ENCODE results near the gene DDX17. TPM values are rescaled to one million over a fixed set of nuclear protein-coding genes. Genes with fewer than 3 reads are reported as not detected.
"Not testable (repeated sequence)": the region's sequence is repeated elsewhere in the genome, so short reads cannot be mapped to it uniquely, and the experiment has no call there.

Gene DDX17
- total RNA-seq, 1 donor from 2014 or later: 215 TPM

GRCh38 chr22:38497869-38498268 is 8.2 kb downstream of the DDX17 start:
- DNase-seq (ENCODE audit: low spot score): no peak
- intact Hi-C loops (cut with DNase I): no loop called here

GRCh38 chr22:38494939-38495338 is 11.2 kb downstream of the DDX17 start:
- no peak for DNase-seq (ENCODE audit: low spot score)
- intact Hi-C loops (cut with DNase I): no loop called here

GRCh38 chr22:38494498-38494897 is 11.6 kb downstream of the DDX17 start:
- intact Hi-C loops (cut with DNase I): no loop called here
- DNase-seq (ENCODE audit: low spot score): no peak

- no peak for DNase-seq (ENCODE audit: low spot score)
- intact Hi-C loops (cut with DNase I): no loop called here
Measured at GRCh38 chr22:38491707-38492348, 14.3 kb downstream of the DDX17 start.

GRCh38 chr22:38490915-38491314 is 15.2 kb downstream of the DDX17 start:
- intact Hi-C loops (cut with DNase I): no loop called here
- DNase-seq (ENCODE audit: low spot score): no peak

GRCh38 chr22:38490475-38490874 is 15.6 kb downstream of the DDX17 start:
- DNase-seq (ENCODE audit: low spot score): no peak
- intact Hi-C loops (cut with DNase I): no loop called here

GRCh38 chr22:38489561-38490145 is 16.5 kb downstream of the DDX17 start:
- intact Hi-C loops (cut with DNase I): no loop called here
- DNase-seq (ENCODE audit: low spot score): no peak

GRCh38 chr22:38489142-38489541 is 17.0 kb downstream of the DDX17 start:
- DNase-seq (ENCODE audit: low spot score): no peak
- intact Hi-C loops (cut with DNase I): no loop called here

GRCh38 chr22:38487946-38488345 is 18.2 kb downstream of the DDX17 start:
- no peak for DNase-seq (ENCODE audit: low spot score)
- intact Hi-C loops (cut with DNase I): no loop called here

GRCh38 chr22:38485783-38486182 is 20.3 kb downstream of the DDX17 start:
- intact Hi-C loops (cut with DNase I): no loop called here
- no peak for DNase-seq (ENCODE audit: low spot score)

GRCh38 chr22:38484244-38484643 is 21.9 kb downstream of the DDX17 start:
- intact Hi-C loops (cut with DNase I): no loop called here
- no peak for DNase-seq (ENCODE audit: low spot score)

- DNase-seq (ENCODE audit: low spot score): no peak
- intact Hi-C loops (cut with DNase I): no loop called here
Measured at GRCh38 chr22:38482662-38483308, 23.3 kb downstream of the DDX17 start.

GRCh38 chr22:38481871-38482332 is 24.2 kb downstream of the DDX17 start:
- DNase-seq (ENCODE audit: low spot score): no peak
- intact Hi-C loops (cut with DNase I): no loop called here

GRCh38 chr22:38481162-38481870 is 24.8 kb downstream of the DDX17 start:
- intact Hi-C loops (cut with DNase I): no loop called here

GRCh38 chr22:38479096-38479837 is 26.8 kb downstream of the DDX17 start:
- intact Hi-C loops (cut with DNase I): loop anchor here (5.0 kb wide), 1 partner anchor 43 kb away; no protein-coding TSS in a partner anchor

More at GRCh38 chr22:38481162-38481870, 24.8 kb downstream of the DDX17 start:
- no peak for DNase-seq (ENCODE audit: low spot score)

GRCh38 chr22:38477585-38477984 is 28.5 kb downstream of the DDX17 start:
- intact Hi-C loops (cut with DNase I): loop anchor here (5.0 kb wide), 1 partner anchor 45 kb away; no protein-coding TSS in a partner anchor
- no peak for DNase-seq (ENCODE audit: low spot score)

More at GRCh38 chr22:38479096-38479837, 26.8 kb downstream of the DDX17 start:
- DNase-seq (ENCODE audit: low spot score): no peak

GRCh38 chr22:38474003-38474607 is 32.0 kb downstream of the DDX17 start:
- DNase-seq (ENCODE audit: low spot score): no peak
- intact Hi-C loops (cut with DNase I): no loop called here

GRCh38 chr22:38471237-38471636 is 34.9 kb downstream of the DDX17 start:
- DNase-seq (ENCODE audit: low spot score): no peak
- intact Hi-C loops (cut with DNase I): no loop called here

- intact Hi-C loops (cut with DNase I); DNase-seq (ENCODE audit: low spot score): not testable (repeated sequence)
Measured at GRCh38 chr22:38470179-38470578, 35.9 kb downstream of the DDX17 start.

Data from cardiac septum (tissue), 1 donor.